ENCODE results near the gene B9D1.

B9D1 gene

DNA sequence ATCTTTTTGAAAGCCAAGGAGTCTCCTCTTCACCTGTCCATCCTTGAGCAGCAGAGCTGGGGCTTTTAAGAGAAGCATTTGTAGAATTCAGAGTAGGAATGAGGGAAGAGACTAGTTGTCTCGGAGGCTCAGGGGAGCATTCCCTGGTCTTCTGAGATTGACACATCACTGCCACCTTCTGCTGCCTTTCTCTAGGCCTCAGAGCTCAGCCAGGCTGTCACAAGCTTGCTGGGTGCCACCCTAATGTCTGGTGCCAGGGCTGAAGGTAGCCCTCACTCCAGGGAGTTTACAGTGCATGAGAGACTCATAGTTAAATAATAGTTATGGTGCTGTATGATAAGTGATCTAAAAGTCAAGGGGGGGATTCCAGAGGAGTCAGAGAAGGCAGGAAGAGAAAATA lies 39.7 kb downstream of the B9D1 start:
- Histone ChIP-seq H3K36me3 (ENCODE audit: insufficient read depth) (no peaks in the 10 kb centered on the region), H3K9ac (no peak overlapping the region), H3K4me1 (ENCODE audit: low read depth, poor library complexity, severe bottlenecking) (peaks cover 2% of the 10 kb centered on the region), H3K27ac (no peak overlapping the region), H3K4me3 (IDR thresholded peaks at IDR 0.05; ENCODE audit: insufficient read depth, low read depth, low read length) (no peak overlapping the region), H3K4me2 (no peak overlapping the region), H2AFZ (ENCODE audit: low read depth) (no peak overlapping the region), H3K79me2 (ENCODE audit: insufficient read depth, low read depth) (no peaks in the 10 kb centered on the region), H4K20me1 (ENCODE audit: insufficient read depth) (no peaks in the 10 kb centered on the region), H3K27me3 (ENCODE audit: insufficient read depth, low read depth) (no peaks in the 10 kb centered on the region)
- TF ChIP-seq, protein P1, sequence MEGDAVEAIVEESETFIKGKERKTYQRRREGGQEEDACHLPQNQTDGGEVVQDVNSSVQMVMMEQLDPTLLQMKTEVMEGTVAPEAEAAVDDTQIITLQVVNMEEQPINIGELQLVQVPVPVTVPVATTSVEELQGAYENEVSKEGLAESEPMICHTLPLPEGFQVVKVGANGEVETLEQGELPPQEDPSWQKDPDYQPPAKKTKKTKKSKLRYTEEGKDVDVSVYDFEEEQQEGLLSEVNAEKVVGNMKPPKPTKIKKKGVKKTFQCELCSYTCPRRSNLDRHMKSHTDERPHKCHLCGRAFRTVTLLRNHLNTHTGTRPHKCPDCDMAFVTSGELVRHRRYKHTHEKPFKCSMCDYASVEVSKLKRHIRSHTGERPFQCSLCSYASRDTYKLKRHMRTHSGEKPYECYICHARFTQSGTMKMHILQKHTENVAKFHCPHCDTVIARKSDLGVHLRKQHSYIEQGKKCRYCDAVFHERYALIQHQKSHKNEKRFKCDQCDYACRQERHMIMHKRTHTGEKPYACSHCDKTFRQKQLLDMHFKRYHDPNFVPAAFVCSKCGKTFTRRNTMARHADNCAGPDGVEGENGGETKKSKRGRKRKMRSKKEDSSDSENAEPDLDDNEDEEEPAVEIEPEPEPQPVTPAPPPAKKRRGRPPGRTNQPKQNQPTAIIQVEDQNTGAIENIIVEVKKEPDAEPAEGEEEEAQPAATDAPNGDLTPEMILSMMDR (conservative IDR thresholded peaks at IDR 0.05; ENCODE audit: low read depth, low read length) = no peak

DNA sequence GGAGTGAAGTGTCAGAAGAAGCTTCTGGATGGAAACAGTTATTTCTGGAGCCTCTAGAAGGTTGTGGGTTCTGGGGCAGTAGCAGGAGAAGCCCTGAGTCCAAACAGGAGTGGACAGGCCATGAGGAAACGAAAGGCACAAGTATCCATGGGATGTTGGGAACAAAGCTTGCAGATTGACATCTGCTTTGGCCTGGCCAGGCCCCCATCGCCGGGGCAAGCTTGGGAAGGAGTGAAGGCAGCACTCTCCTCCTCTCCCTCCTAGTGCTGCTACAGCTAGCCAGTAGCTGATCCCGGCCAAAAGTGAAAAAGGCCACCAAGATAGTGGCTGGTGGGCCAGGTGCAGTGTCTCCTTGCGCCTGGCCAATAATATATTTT lies 40.4 kb downstream of the B9D1 start:
- H3K27ac ChIP-seq = no peak overlapping the region
- H4K20me1 ChIP-seq (ENCODE audit: insufficient read depth) = no peaks in the 10 kb centered on the region
- no peak overlapping the region for H3K4me3 ChIP-seq (IDR thresholded peaks at IDR 0.05; ENCODE audit: insufficient read depth, low read depth, low read length)
- H3K79me2 ChIP-seq (ENCODE audit: insufficient read depth, low read depth) = no peaks in the 10 kb centered on the region
- H3K4me1 ChIP-seq (ENCODE audit: low read depth, poor library complexity, severe bottlenecking) = peaks cover 9% of the 10 kb centered on the region
- no peaks in the 10 kb centered on the region for H3K27me3 ChIP-seq (ENCODE audit: insufficient read depth, low read depth)
- no peak overlapping the region for H3K9ac ChIP-seq
- TF ChIP-seq, protein P1 (conservative IDR thresholded peaks at IDR 0.05; ENCODE audit: low read depth, low read length) = no peak
- H3K4me2 ChIP-seq = no peak overlapping the region
- H3K36me3 ChIP-seq (ENCODE audit: insufficient read depth) = no peaks in the 10 kb centered on the region
- H2AFZ ChIP-seq (ENCODE audit: low read depth) = no peak overlapping the region

DNA sequence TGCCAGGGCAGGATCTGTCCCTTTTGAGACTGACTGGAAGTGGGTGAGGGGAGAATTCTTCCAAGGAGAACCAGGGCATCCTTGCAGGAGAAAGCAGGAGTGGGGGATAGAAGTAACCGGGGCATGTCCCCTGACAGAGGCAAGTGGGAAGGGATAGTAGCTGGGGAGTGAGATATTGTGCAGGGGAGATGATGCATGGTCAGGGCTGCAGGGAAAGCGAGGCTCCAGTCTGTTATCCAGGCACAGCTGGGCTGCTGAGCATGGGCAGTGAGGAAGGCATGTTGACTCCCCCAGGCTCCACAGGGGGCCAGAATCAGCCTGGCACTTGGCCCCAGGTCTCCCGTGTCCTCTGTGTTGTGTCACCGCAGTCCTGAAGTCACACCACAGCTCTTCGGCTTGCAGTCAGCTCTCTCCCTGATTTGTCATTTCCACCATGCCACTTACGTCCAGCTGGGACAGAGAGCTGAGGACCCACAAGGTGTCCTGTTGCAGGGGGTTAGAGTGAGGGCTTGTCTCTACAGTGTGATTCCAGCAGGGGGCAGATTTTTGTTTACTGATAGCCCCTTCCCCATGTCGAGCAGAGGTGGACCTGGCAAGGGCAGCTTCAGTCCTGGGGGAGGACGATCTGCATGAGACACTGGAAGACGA lies 40.9 kb downstream of the B9D1 start:
- Histone ChIP-seq H3K4me3 (IDR thresholded peaks at IDR 0.05; ENCODE audit: insufficient read depth, low read depth, low read length) (no peak overlapping the region), H3K9ac (no peak overlapping the region), H3K4me1 (ENCODE audit: low read depth, poor library complexity, severe bottlenecking) (peaks cover 14% of the 10 kb centered on the region), H4K20me1 (ENCODE audit: insufficient read depth) (no peaks in the 10 kb centered on the region), H3K79me2 (ENCODE audit: insufficient read depth, low read depth) (no peaks in the 10 kb centered on the region), H2AFZ (ENCODE audit: low read depth) (no peak overlapping the region), H3K4me2 (no peak overlapping the region), H3K27me3 (ENCODE audit: insufficient read depth, low read depth) (no peaks in the 10 kb centered on the region), H3K36me3 (ENCODE audit: insufficient read depth) (no peaks in the 10 kb centered on the region), H3K27ac (no peak overlapping the region)
- TF ChIP-seq, protein P1 (conservative IDR thresholded peaks at IDR 0.05; ENCODE audit: low read depth, low read length) = no peak

DNA sequence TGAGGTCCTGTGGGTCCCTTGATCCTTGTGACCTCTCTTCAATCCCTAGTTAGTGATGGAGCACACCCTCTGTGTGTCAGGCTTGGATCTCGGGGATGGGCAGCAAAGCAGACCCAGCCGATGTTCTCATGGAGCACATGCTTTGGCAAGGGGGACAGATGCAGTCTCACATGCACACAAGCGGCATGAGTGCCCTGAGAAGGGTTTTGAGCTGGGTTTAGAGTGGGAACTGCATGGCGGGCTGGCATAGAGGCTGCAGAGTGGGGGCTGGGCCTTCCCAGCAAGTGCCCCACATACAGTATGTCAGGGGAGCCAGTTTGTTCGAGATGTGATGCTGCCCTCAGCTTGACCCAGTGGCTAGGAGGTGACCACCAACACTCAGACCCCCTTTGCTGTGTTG lies 41.6 kb downstream of the B9D1 start:
- Histone ChIP-seq H3K79me2 (ENCODE audit: insufficient read depth, low read depth) (no peaks in the 10 kb centered on the region), H3K4me3 (IDR thresholded peaks at IDR 0.05; ENCODE audit: insufficient read depth, low read depth, low read length) (no peak overlapping the region), H3K27me3 (ENCODE audit: insufficient read depth, low read depth) (no peaks in the 10 kb centered on the region), H3K4me2 (no peak overlapping the region), H3K36me3 (ENCODE audit: insufficient read depth) (no peaks in the 10 kb centered on the region), H4K20me1 (ENCODE audit: insufficient read depth) (no peaks in the 10 kb centered on the region), H3K9ac (no peak overlapping the region), H3K4me1 (ENCODE audit: low read depth, poor library complexity, severe bottlenecking) (peaks cover 17% of the 10 kb centered on the region), H3K27ac (no peak overlapping the region), H2AFZ (ENCODE audit: low read depth) (no peak overlapping the region)
- TF ChIP-seq, protein P1 (conservative IDR thresholded peaks at IDR 0.05; ENCODE audit: low read depth, low read length) = no peak

Data from KMS-11 (cell line).